ENCODE results near the gene ENTPD8.

The ENTPD8 gene

GRCh38 chr9:137417161-137418021 is 23.8 kb downstream of the ENTPD8 start:
- no peak overlapping the region for H3K27ac ChIP-seq
- no peak for TF ChIP-seq CTCF (conservative IDR thresholded peaks at IDR 0.05)

GRCh38 chr9:137416563-137417151 is 24.5 kb downstream of the ENTPD8 start:
- no peak for TF ChIP-seq CTCF (conservative IDR thresholded peaks at IDR 0.05)
- no peak overlapping the region for H3K27ac ChIP-seq

GRCh38 chr9:137416006-137416562 is 25.1 kb downstream of the ENTPD8 start:
- TF ChIP-seq CTCF (conservative IDR thresholded peaks at IDR 0.05), result no peak
- H3K27ac ChIP-seq, result no peak overlapping the region

GRCh38 chr9:137415451-137415850 is 25.7 kb downstream of the ENTPD8 start:
- no peak overlapping the region for H3K27ac ChIP-seq
- TF ChIP-seq CTCF (conservative IDR thresholded peaks at IDR 0.05), result no peak

- no peak overlapping the region for H3K27ac ChIP-seq
- no peak for TF ChIP-seq CTCF (conservative IDR thresholded peaks at IDR 0.05)
Observed at GRCh38 chr9:137412431-137412830, 28.7 kb downstream of the ENTPD8 start.

GRCh38 chr9:137411645-137412380 is 29.3 kb downstream of the ENTPD8 start:
- no peak for TF ChIP-seq CTCF (conservative IDR thresholded peaks at IDR 0.05)
- H3K27ac ChIP-seq, result no peak overlapping the region

- no peak overlapping the region for H3K27ac ChIP-seq
- TF ChIP-seq CTCF (conservative IDR thresholded peaks at IDR 0.05), result no peak
Observed at GRCh38 chr9:137411260-137411644, 29.9 kb downstream of the ENTPD8 start.

Data from VCaP (cell line).